Esophagus squamous epithelium (tissue), 4 donors: ENCODE data around the gene TIAM2.

Source experiments
- POLR2A ChIP-seq, 4 donors: fragments of 450-650 bp; IDR thresholded peaks; one replicate each; pipeline ENCODE4 v1.6.1; 2017; ENCODE audit warnings: antibody characterized with exemption in 4 of 4, mild to moderate bottlenecking in 4 of 4, moderate library complexity in 3 of 4
- TF ChIP-seq, protein P1 (sequence below), 6 experiments: fragments of 450-650 bp in 4 of 6; fragments of 200-600 bp in 2 of 6; sonication (generic) in 2 of 6; IDR thresholded peaks; one replicate each; pipeline ENCODE4 v1.5.1; 2016 to 2019; ENCODE audit warnings: antibody characterized with exemption in 6 of 6, mild to moderate bottlenecking in 4 of 6, moderate library complexity in 4 of 6

GRCh38 chr6:155228546-155229166 is 233.5 kb downstream of the TIAM2 start:
- TF ChIP-seq, protein P1, sequence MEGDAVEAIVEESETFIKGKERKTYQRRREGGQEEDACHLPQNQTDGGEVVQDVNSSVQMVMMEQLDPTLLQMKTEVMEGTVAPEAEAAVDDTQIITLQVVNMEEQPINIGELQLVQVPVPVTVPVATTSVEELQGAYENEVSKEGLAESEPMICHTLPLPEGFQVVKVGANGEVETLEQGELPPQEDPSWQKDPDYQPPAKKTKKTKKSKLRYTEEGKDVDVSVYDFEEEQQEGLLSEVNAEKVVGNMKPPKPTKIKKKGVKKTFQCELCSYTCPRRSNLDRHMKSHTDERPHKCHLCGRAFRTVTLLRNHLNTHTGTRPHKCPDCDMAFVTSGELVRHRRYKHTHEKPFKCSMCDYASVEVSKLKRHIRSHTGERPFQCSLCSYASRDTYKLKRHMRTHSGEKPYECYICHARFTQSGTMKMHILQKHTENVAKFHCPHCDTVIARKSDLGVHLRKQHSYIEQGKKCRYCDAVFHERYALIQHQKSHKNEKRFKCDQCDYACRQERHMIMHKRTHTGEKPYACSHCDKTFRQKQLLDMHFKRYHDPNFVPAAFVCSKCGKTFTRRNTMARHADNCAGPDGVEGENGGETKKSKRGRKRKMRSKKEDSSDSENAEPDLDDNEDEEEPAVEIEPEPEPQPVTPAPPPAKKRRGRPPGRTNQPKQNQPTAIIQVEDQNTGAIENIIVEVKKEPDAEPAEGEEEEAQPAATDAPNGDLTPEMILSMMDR (IDR thresholded peaks at IDR 0.05) = no peak
- no peak for TF ChIP-seq POLR2A (IDR thresholded peaks at IDR 0.05)
